ENCODE data around the gene PLBD1.

The PLBD1 gene

GRCh38 chr12:14570231-14570630 lies 2.5 kb upstream of the PLBD1 start:
- no peak for FAIRE-seq

GRCh38 chr12:14564336-14564959 lies 3.2 kb downstream of the PLBD1 start:
- DNase-seq (ENCODE audit: insufficient read length, low spot score) (no peak), FAIRE-seq (no peak)

More at GRCh38 chr12:14570231-14570630, 2.5 kb upstream of the PLBD1 start:
- DNase-seq (ENCODE audit: insufficient read length, low spot score) = no peak

GRCh38 chr12:14563046-14563445 lies 4.6 kb downstream of the PLBD1 start:
- FAIRE-seq = no peak

GRCh38 chr12:14562279-14562678 lies 5.4 kb downstream of the PLBD1 start:
- no peak for DNase-seq (ENCODE audit: insufficient read length, low spot score)
- no peak for FAIRE-seq

More at GRCh38 chr12:14563046-14563445, 4.6 kb downstream of the PLBD1 start:
- DNase-seq (ENCODE audit: insufficient read length, low spot score) = no peak

- DNase-seq (ENCODE audit: insufficient read length, low spot score) (no peak), FAIRE-seq (no peak)
Measured at GRCh38 chr12:14561677-14562238, 5.9 kb downstream of the PLBD1 start.

GRCh38 chr12:14560904-14561574 lies 6.6 kb downstream of the PLBD1 start:
- no peak for FAIRE-seq

GRCh38 chr12:14558473-14558959 lies 9.2 kb downstream of the PLBD1 start:
- FAIRE-seq = no peak

More at GRCh38 chr12:14560904-14561574, 6.6 kb downstream of the PLBD1 start:
- no peak for DNase-seq (ENCODE audit: insufficient read length, low spot score)

GRCh38 chr12:14557966-14558365 lies 9.7 kb downstream of the PLBD1 start:
- FAIRE-seq (no peak), DNase-seq (ENCODE audit: insufficient read length, low spot score) (no peak)

More at GRCh38 chr12:14558473-14558959, 9.2 kb downstream of the PLBD1 start:
- DNase-seq (ENCODE audit: insufficient read length, low spot score) = no peak

GRCh38 chr12:14554281-14555007 lies 13.2 kb downstream of the PLBD1 start:
- FAIRE-seq = no peak
- no peak for DNase-seq (ENCODE audit: insufficient read length, low spot score)

GRCh38 chr12:14548609-14549008 lies 19.1 kb downstream of the PLBD1 start:
- DNase-seq (ENCODE audit: insufficient read length, low spot score) (no peak), FAIRE-seq (no peak)

GRCh38 chr12:14547571-14547970 lies 20.1 kb downstream of the PLBD1 start:
- DNase-seq (ENCODE audit: insufficient read length, low spot score) = no peak
- FAIRE-seq = no peak

GRCh38 chr12:14545144-14546124 lies 22.2 kb downstream of the PLBD1 start:
- DNase-seq (ENCODE audit: insufficient read length, low spot score) = no peak
- no peak for FAIRE-seq

GRCh38 chr12:14540801-14541462 lies 26.8 kb downstream of the PLBD1 start:
- DNase-seq (ENCODE audit: insufficient read length, low spot score) (no peak), FAIRE-seq (no peak)

- no peak for FAIRE-seq
- DNase-seq (ENCODE audit: insufficient read length, low spot score) = no peak
Measured at GRCh38 chr12:14537088-14537487, 30.6 kb downstream of the PLBD1 start.

- DNase-seq (ENCODE audit: insufficient read length, low spot score) (no peak), FAIRE-seq (no peak)
Measured at GRCh38 chr12:14532152-14532551, 35.5 kb downstream of the PLBD1 start.

- DNase-seq (ENCODE audit: insufficient read length, low spot score) (no peak), FAIRE-seq (no peak)
Measured at GRCh38 chr12:14525964-14526363, 41.7 kb downstream of the PLBD1 start.

GRCh38 chr12:14521822-14522221 lies 45.9 kb downstream of the PLBD1 start:
- FAIRE-seq (no peak), DNase-seq (ENCODE audit: insufficient read length, low spot score) (no peak)

- DNase-seq (ENCODE audit: insufficient read length, low spot score) = no peak
- FAIRE-seq = no peak
Measured at GRCh38 chr12:14514946-14515345, 52.7 kb downstream of the PLBD1 start.

- FAIRE-seq = no peak
- peak; percentile 2 for DNase-seq (ENCODE audit: insufficient read length, low spot score)
Measured at GRCh38 chr12:14514154-14514842, 53.4 kb downstream of the PLBD1 start.

Measured in HTR-8/SVneo (cell line).